HuH-7.5 (cell line): ENCODE data around the gene MRPL34.

ENCODE experiments used
- DNase-seq: peaks from one replicate; pipeline ENCODE4 v3.0.0; 2011; ENCODE audit warnings: low spot score

MRPL34 gene

GRCh38 chr19:17341386-17341785 is 35.7 kb downstream of the MRPL34 start:
- no peak for DNase-seq

DNA sequence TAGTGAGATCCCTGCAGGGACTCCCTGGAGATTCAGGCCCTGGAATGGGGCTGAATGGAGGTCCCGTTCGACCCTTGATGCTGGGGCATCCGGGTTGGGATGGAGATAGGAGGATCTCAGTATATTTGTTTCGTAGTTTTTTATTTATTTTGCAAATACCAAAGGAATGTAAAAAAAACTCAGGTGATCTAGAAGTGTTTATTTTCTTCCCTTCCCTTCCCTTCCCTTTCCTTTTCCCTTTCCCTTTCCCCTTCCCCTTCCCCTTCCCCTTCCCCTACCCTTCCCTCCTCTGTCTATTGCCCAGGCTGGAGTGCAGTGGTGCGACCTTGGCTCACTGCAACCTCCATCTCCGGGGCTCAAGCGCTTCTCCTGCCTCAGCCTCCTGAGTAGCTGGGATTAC is 36.2 kb downstream of the MRPL34 start:
- DNase-seq: no peak

DNA sequence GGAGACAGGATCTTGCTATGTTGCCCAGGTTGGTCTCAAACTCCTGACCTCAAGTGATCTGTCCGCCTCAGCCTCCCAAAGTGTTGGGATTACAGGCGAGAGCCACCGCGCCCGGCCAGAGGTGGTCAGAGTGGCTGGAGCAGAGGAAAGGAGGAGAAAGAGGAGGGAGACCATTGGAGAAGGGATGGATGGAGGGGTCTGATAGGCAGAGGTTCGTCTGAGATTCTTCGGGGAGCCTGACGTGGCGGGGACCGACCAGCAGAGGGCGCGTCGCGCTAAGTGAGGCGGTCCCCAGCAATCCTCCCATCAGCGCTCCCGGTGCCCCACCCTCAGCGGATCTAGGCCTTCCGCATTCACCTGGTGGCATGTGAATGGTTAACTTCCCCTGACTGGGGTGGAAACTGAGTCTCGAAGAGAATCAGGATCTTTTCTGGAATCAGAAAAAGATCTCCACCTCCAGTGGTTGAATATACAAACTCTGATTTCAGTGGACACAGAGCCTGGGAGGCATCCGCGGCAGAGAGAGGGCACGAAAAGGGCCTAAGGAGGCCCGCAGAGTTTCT is 40.5 kb downstream of the MRPL34 start:
- DNase-seq: peak; percentile 80

GRCh38 chr19:17347361-17347760 is 41.7 kb downstream of the MRPL34 start:
- no peak for DNase-seq

- no peak for DNase-seq
Measured at GRCh38 chr19:17347877-17348276, 42.2 kb downstream of the MRPL34 start.

GRCh38 chr19:17348700-17349099 is 43.0 kb downstream of the MRPL34 start:
- DNase-seq: no peak

- DNase-seq: no peak
Measured at GRCh38 chr19:17351815-17352435, 46.3 kb downstream of the MRPL34 start.

GRCh38 chr19:17352608-17353280 is 47.1 kb downstream of the MRPL34 start:
- no peak for DNase-seq

DNA sequence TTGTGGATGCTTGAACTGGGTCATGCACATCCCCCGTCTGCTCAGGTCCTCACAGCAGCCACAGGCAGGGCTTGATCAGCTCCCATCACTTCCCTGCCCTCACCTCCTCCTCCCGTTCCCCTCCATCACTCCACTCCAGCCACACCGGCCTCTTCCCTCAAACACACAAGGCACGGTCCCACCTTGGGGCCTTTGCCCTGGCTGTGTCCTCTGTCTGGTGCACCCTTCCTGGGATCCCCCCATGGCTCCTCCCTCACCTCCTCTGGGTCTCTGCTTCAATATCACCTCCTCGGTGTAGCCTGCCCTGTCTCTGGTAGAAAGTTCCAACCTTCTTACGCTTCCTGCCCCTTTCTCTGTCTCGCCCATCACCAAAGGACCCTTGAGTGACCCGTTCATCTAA is 47.7 kb downstream of the MRPL34 start:
- no peak for DNase-seq
